ENCODE measurements around the gene PRKD1.

- TF ChIP-seq, protein P1, sequence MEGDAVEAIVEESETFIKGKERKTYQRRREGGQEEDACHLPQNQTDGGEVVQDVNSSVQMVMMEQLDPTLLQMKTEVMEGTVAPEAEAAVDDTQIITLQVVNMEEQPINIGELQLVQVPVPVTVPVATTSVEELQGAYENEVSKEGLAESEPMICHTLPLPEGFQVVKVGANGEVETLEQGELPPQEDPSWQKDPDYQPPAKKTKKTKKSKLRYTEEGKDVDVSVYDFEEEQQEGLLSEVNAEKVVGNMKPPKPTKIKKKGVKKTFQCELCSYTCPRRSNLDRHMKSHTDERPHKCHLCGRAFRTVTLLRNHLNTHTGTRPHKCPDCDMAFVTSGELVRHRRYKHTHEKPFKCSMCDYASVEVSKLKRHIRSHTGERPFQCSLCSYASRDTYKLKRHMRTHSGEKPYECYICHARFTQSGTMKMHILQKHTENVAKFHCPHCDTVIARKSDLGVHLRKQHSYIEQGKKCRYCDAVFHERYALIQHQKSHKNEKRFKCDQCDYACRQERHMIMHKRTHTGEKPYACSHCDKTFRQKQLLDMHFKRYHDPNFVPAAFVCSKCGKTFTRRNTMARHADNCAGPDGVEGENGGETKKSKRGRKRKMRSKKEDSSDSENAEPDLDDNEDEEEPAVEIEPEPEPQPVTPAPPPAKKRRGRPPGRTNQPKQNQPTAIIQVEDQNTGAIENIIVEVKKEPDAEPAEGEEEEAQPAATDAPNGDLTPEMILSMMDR (IDR thresholded peaks at IDR 0.05; ENCODE audit: low read depth, low read length, poor library complexity, severe bottlenecking) = no peak
- no peak for TF ChIP-seq EZH2phosphoT487 (IDR thresholded peaks at IDR 0.05; ENCODE audit: borderline replicate concordance, low read length)
Measured at GRCh38 chr14:29722831-29723230, 204.8 kb downstream of the PRKD1 start.
